Retinal pigment epithelial cell (primary cell): ENCODE data around the gene ALX4.

Experiments
- DNase-seq: peaks from one replicate; pipeline ENCODE4 v3.0.0-alpha.2; 2010; ENCODE audit warnings: low read depth
- H3K4me3 ChIP-seq: 2 replicates; pipeline ENCODE4 v1.5.1; 2011; ENCODE audit warnings: mild to moderate bottlenecking, low read length, control low read depth, moderate library complexity
- CTCF ChIP-seq: conservative IDR thresholded peaks from 2 replicates; pipeline ENCODE4 v1.5.1; 2011; ENCODE audit warnings: low read depth, low read length, control low read depth, inconsistent platforms

Gene ALX4

GRCh38 chr11:44229098-44229497, 80.8 kb downstream of the ALX4 start:
- H3K4me3 ChIP-seq, result no peak overlapping the region
- TF ChIP-seq CTCF, result no peak
- DNase-seq, result no peak

- no peak overlapping the region for H3K4me3 ChIP-seq
- no peak for TF ChIP-seq CTCF
- DNase-seq, result no peak
Observed at GRCh38 chr11:44228379-44228778, 81.6 kb downstream of the ALX4 start.

DNA sequence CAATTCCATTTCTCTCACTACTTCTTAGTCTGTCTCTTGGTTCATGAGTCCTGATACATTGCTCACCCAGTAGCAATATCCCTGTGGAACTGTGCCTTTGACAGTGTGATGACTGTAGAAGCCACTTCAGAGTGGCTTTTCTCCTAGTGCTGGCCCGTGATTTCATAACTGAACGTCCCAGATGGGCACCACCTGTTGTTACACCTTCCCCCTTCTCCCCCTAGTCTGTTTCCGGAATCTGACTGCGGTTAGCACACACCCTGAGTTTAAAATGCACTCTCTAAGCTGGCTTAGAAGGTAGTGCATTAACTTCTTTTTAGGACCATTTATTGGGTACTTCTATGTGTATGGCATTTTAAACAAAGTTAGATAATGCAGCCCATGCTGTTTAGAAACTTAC, 83.0 kb downstream of the ALX4 start:
- no peak overlapping the region for H3K4me3 ChIP-seq
- no peak for TF ChIP-seq CTCF
- no peak for DNase-seq

DNA sequence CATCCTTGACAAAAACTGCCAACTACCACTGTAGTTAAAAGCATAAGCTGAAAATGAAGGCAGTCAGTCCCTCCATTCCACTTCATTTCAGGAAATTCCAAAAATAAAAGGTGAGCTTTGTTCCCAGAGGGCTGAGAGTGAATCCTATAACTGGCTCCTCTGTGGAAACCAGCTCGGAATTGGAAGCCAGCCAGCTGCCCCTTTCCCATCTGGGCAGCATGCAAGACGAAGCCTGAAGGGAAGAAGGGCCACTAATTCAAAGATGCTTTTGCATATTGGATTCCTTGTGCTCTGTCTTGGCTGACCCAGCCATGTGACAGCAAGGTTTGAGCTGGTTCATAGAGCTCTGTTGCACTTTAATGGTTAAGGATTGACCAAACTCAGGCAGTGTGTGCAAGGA, 83.4 kb downstream of the ALX4 start:
- H3K4me3 ChIP-seq, result no peak overlapping the region
- no peak for TF ChIP-seq CTCF
- DNase-seq, result no peak

DNA sequence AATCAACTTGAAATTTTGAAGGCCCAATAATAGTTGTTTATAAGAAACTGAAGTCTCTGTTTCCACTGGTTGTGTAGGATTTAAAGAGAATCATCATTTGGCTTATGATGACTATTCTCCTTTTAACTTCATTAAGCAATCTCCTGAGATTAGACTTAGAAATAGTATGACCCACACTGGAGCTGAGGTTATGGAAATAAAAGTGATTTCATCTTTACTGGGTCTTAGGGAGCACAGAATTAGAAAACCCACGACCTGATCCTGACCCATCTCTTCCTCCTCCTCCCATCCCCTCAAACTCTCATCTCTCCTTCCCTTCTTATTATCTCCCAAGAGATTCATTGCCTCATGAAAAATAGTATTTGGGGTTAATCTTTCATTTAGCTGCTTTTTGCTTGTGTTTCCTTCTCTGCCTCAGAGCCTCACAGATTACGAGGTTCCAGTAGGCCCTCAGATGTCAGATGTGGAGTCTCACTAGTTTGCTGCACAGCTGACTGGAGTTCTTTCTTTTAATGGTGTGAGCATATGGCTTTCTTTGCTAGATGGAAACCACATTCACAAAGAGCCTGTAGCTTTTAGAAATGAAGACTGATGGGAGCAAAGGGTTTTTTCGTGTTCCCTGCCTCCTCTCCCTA, 85.0 kb downstream of the ALX4 start:
- DNase-seq, result no peak
- TF ChIP-seq CTCF, result no peak
- no peak overlapping the region for H3K4me3 ChIP-seq

- TF ChIP-seq CTCF, result no peak
- H3K4me3 ChIP-seq, result no peak overlapping the region
- DNase-seq, result no peak
Observed at GRCh38 chr11:44223238-44223637, 86.7 kb downstream of the ALX4 start.

GRCh38 chr11:44221992-44222391, 87.9 kb downstream of the ALX4 start:
- no peak overlapping the region for H3K4me3 ChIP-seq
- TF ChIP-seq CTCF, result no peak
- no peak for DNase-seq
